ENCODE data around the gene CYP46A1.

Gene CYP46A1

DNA sequence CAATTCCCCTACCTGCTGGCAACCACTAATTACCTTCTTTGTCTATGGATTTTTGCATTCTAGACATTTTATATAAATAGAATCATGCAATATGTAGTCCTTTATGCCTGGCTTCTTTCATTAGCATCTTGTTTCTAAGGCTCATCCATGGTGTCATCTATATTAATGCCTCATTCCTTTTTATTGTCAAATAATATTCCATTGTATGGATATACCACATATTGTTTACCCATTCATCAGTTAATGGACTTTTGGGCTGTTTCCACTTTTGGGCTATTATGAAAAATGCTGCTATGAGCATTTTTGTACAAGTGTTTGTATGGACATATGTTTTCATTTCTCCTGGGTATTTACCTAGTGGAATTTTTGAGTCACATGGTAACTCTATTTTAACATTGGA, 18.0 kb downstream of the CYP46A1 start:
- no peak for DNase-seq (ENCODE audit: low read depth)
- TF ChIP-seq, protein P1, sequence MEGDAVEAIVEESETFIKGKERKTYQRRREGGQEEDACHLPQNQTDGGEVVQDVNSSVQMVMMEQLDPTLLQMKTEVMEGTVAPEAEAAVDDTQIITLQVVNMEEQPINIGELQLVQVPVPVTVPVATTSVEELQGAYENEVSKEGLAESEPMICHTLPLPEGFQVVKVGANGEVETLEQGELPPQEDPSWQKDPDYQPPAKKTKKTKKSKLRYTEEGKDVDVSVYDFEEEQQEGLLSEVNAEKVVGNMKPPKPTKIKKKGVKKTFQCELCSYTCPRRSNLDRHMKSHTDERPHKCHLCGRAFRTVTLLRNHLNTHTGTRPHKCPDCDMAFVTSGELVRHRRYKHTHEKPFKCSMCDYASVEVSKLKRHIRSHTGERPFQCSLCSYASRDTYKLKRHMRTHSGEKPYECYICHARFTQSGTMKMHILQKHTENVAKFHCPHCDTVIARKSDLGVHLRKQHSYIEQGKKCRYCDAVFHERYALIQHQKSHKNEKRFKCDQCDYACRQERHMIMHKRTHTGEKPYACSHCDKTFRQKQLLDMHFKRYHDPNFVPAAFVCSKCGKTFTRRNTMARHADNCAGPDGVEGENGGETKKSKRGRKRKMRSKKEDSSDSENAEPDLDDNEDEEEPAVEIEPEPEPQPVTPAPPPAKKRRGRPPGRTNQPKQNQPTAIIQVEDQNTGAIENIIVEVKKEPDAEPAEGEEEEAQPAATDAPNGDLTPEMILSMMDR (IDR thresholded peaks at IDR 0.05; ENCODE audit: insufficient read depth, low read depth, low read length, missing control alignments), result no peak
- H3K4me3 ChIP-seq (ENCODE audit: low read depth, low read length), result no peak overlapping the region

DNA sequence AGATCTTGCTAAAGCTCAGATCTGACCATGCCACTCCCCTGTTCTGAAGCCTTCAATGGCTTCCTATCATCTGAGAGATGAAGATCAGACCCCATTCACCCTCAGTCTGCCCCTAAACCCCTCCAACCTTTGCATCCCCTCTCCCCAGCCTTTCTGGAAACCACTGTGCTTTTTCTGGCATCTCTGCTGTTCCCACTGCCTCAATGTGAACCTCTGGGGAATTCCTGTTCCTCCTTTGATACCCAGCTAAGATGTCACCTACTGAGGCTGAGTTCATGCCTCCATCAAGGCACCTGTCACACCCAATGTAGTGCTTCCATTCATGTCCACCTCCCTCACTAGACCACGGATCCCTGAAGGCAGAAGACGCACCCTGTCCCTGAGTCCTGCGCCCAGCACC, 19.3 kb downstream of the CYP46A1 start:
- DNase-seq (ENCODE audit: low read depth), result no peak
- no peak overlapping the region for H3K4me3 ChIP-seq (ENCODE audit: low read depth, low read length)
- TF ChIP-seq, protein P1 (IDR thresholded peaks at IDR 0.05; ENCODE audit: insufficient read depth, low read depth, low read length, missing control alignments), result no peak

DNA sequence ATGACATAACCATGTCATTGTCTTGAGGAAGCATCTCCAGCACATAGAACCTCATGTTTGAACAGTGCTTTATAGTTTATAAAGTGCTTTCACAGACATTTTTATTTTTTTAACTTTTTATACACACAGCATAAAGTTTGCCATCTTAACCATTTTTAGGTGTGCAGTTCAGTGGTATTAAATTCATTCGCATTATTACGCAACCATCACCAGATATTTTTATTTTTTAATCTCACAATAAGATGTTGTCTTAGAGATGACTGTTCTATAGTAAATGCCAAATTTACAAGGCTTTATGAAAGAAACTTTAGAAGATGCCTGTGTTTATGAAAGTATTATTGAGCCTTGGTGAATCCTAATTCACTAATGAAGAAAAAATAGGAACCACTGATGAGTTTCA, 19.9 kb downstream of the CYP46A1 start:
- TF ChIP-seq, protein P1 (IDR thresholded peaks at IDR 0.05; ENCODE audit: insufficient read depth, low read depth, low read length, missing control alignments), result no peak
- no peak for DNase-seq (ENCODE audit: low read depth)
- no peak overlapping the region for H3K4me3 ChIP-seq (ENCODE audit: low read depth, low read length)

DNA sequence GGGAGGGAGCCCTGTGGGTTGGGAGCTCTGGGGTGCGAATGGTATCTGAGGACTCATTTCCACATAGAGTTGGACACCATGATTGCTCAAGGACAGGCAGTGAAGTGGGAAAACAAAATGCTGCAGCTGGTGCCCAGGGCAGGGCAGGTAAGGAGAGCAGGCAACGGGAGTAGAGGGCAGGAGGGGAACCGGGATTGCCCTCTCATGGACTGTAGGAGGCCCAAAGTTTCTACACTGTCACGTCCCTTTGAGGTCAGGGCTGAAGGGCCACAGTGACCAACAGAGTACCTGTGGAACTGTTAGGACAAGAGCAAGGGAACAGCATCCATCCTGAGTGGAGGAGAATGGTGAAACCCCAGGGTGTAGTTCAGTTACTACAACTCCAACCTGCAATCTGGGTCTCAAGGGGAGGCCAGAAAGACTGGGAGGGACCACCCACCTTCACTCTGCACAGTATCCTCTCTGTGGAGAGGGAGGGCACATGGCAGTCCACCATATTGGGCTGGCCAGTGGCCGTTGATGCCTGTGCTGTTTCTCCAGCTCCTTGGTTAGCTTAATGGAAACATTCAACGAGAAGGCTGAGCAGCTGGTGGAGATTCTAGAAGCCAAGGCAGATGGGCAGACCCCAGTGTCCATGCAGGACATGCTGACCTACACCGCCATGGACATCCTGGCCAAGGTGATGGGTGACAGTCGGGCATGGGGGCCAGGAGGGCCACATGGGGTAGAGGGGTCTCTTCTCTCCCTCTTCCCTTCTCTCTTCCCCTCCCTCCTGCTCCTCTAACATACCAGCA, 22.2 kb downstream of the CYP46A1 start:
- H3K4me3 ChIP-seq (ENCODE audit: low read depth, low read length), result no peak overlapping the region
- no peak for DNase-seq (ENCODE audit: low read depth)
- TF ChIP-seq, protein P1 (IDR thresholded peaks at IDR 0.05; ENCODE audit: insufficient read depth, low read depth, low read length, missing control alignments), result no peak

DNA sequence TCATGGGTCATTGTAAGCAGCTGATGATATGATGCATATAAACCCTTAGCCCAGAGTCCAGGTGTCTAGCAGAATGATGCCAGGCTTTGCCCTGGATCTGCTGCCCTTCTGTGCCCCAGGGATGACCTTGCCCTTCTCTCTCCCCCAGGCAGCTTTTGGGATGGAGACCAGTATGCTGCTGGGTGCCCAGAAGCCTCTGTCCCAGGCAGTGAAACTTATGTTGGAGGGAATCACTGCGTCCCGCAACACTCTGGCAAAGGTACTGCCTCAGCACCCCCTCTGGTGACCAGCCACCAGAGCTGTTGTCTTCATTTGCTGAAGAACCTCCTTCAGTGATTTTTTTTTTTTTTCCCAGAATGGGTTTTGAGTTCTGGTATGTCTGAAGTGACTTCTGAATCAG, 23.3 kb downstream of the CYP46A1 start:
- H3K4me3 ChIP-seq (ENCODE audit: low read depth, low read length), result no peak overlapping the region
- no peak for DNase-seq (ENCODE audit: low read depth)
- TF ChIP-seq, protein P1 (IDR thresholded peaks at IDR 0.05; ENCODE audit: insufficient read depth, low read depth, low read length, missing control alignments), result no peak

DNA sequence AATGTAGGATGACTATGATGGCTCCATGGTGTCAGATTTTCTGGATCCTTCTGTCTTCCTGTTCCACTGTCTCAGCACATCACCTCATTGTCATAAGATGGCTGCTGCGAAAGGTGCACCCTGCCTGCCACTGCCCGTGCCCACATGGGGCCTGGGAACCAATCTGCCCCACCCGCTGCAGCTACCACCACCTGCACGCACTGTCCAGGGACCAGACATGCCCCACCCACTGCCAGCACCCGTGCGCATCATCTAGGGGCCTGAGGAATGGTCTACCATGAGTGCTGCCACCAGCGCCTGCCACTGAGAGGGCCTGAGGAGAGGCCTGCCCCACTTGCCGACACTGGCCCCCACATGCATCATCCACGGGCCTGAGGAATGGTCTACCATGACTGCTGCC, 23.8 kb downstream of the CYP46A1 start:
- TF ChIP-seq, protein P1 (IDR thresholded peaks at IDR 0.05; ENCODE audit: insufficient read depth, low read depth, low read length, missing control alignments), result no peak
- DNase-seq (ENCODE audit: low read depth), result no peak
- H3K4me3 ChIP-seq (ENCODE audit: low read depth, low read length), result no peak overlapping the region

DNA sequence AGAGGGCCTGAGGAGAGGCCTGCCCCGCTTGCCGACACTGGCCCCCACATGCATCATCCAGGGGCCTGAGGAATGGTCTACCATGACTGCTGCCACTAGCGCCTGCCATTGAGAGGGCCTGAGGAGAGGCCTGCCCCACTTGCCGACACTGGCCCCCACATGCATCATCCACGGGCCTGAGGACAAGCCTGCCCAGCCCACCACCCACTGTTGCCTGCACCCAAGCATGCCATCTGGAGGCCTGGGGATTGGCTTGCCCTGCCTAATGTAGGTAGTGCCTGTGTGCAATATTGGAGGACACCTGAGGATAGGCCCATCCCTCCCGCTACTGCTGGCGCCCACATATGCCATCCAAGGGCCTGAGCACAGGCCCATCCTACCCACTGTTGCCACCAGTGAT, 24.4 kb downstream of the CYP46A1 start:
- no peak for DNase-seq (ENCODE audit: low read depth)

More for the DNA sequence above, 24.4 kb downstream of the CYP46A1 start:
- TF ChIP-seq, protein P1 (IDR thresholded peaks at IDR 0.05; ENCODE audit: insufficient read depth, low read depth, low read length, missing control alignments), result no peak
- H3K4me3 ChIP-seq (ENCODE audit: low read depth, low read length), result no peak overlapping the region
